GM23338 (cell line): ENCODE data around the gene MEGF6.

Experiments used
- EZH2 ChIP-seq: fragments of 200-600 bp; sonication (generic); IDR thresholded peaks from one replicate; pipeline ENCODE4 v1.8.0; 2017; ENCODE audit warnings: antibody characterized with exemption, mild to moderate bottlenecking, low read depth; ENCODE audit not compliant: unreplicated experiment
- EZH2phosphoT487 ChIP-seq: fragments of 200-600 bp; sonication (generic); IDR thresholded peaks from one replicate; pipeline ENCODE4 v1.8.1; 2018; ENCODE audit warnings: antibody characterized with exemption; ENCODE audit not compliant: unreplicated experiment
- JUNB ChIP-seq: IDR thresholded peaks from one replicate; pipeline ENCODE4 v1.6.1; 2016; ENCODE audit warnings: antibody characterized with exemption; ENCODE audit not compliant: unreplicated experiment
- NANOG ChIP-seq: IDR thresholded peaks from 2 replicates; pipeline ENCODE4 v1.6.1; 2016; ENCODE audit warnings: antibody characterized with exemption, borderline replicate concordance
- POLR2AphosphoS5 ChIP-seq: IDR thresholded peaks from 2 replicates; pipeline ENCODE4 v1.6.1; 2016; ENCODE audit warnings: antibody characterized with exemption, low read depth
- STAT1 ChIP-seq: IDR thresholded peaks from one replicate; pipeline ENCODE4 v1.6.1; 2016; ENCODE audit warnings: antibody characterized with exemption; ENCODE audit not compliant: unreplicated experiment
- ZNF331 ChIP-seq: fragments of 250-450 bp; sonication (Bioruptor Pico); IDR thresholded peaks from 2 replicates; pipeline ENCODE4 v1.5.0; 2020; ENCODE audit warnings: low read depth, mild to moderate bottlenecking, moderate library complexity
- TF ChIP-seq, protein P1 (sequence below), 2 experiments: fragments of 200-600 bp in 1 of 2; sonication (generic) in 1 of 2; conservative IDR thresholded peaks; 2 replicates each; pipeline versions ENCODE4 v1.5.1 to v1.6.1; 2016 to 2017; ENCODE audit warnings: antibody characterized with exemption in 2 of 2, low read depth in 2 of 2, mild to moderate bottlenecking in 2 of 2, moderate library complexity in 1 of 2
- TF ChIP-seq, protein P2 (sequence below): IDR thresholded peaks from one replicate; pipeline ENCODE4 v1.6.1; 2018; ENCODE audit warnings: antibody characterized with exemption; ENCODE audit not compliant: unreplicated experiment
- TF ChIP-seq, protein P3 (sequence below): IDR thresholded peaks from 2 replicates; pipeline ENCODE4 v1.6.1; 2016; ENCODE audit warnings: antibody characterized with exemption

DNA sequence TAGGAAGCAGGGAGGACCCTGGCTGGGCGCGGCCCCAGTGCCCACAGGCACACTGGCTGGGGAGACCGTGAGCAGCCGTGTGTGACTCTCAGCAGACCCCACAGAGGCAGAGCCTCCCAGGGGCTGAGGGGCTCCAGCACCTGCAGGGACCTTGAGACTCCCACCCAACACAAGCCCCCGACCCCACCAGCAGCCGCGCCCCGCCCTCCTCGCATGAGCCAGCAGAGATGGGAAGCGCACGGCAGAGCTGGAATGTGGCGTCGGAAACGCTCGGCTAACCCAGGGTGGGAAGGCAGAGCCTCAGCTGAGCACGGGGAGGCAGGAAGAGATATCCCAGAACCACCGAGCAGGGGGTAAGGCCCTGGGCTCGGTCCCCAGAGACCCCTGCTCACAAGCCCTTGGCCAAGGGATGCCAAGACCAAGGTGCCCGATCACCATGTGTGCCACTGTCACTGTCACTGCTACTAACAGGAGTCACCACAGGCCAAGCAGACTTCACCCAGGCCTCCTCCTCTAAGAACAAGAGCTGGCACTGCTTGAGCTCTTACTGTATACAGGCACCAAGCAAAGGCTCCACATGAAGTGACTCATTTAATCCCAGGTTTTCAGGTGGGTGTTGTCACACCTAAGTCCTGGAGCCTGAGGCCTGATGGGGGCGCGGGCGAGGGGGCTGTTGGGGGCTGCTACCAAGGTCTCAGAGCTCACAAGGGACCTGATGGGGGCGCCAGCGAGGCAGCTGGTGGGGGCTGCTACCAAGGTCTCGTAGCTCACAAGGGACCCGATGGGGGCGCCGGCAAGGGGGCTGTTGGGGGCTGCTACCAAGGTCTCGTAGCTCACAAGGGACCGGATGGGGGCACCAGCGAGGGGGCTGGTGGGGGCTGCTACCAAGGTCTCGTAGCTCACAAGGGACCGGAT lies 20.1 kb downstream of the MEGF6 start:
- no peak for TF ChIP-seq POLR2AphosphoS5
- TF ChIP-seq, protein P1, sequence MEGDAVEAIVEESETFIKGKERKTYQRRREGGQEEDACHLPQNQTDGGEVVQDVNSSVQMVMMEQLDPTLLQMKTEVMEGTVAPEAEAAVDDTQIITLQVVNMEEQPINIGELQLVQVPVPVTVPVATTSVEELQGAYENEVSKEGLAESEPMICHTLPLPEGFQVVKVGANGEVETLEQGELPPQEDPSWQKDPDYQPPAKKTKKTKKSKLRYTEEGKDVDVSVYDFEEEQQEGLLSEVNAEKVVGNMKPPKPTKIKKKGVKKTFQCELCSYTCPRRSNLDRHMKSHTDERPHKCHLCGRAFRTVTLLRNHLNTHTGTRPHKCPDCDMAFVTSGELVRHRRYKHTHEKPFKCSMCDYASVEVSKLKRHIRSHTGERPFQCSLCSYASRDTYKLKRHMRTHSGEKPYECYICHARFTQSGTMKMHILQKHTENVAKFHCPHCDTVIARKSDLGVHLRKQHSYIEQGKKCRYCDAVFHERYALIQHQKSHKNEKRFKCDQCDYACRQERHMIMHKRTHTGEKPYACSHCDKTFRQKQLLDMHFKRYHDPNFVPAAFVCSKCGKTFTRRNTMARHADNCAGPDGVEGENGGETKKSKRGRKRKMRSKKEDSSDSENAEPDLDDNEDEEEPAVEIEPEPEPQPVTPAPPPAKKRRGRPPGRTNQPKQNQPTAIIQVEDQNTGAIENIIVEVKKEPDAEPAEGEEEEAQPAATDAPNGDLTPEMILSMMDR (conservative IDR thresholded peaks at IDR 0.05; ENCODE audit: low read depth in 2 of 2) = peak; percentile 41 to 65
- no peak for TF ChIP-seq EZH2phosphoT487
- TF ChIP-seq NANOG = no peak
- TF ChIP-seq EZH2 = no peak
- TF ChIP-seq STAT1 = no peak
- TF ChIP-seq, protein P2, sequence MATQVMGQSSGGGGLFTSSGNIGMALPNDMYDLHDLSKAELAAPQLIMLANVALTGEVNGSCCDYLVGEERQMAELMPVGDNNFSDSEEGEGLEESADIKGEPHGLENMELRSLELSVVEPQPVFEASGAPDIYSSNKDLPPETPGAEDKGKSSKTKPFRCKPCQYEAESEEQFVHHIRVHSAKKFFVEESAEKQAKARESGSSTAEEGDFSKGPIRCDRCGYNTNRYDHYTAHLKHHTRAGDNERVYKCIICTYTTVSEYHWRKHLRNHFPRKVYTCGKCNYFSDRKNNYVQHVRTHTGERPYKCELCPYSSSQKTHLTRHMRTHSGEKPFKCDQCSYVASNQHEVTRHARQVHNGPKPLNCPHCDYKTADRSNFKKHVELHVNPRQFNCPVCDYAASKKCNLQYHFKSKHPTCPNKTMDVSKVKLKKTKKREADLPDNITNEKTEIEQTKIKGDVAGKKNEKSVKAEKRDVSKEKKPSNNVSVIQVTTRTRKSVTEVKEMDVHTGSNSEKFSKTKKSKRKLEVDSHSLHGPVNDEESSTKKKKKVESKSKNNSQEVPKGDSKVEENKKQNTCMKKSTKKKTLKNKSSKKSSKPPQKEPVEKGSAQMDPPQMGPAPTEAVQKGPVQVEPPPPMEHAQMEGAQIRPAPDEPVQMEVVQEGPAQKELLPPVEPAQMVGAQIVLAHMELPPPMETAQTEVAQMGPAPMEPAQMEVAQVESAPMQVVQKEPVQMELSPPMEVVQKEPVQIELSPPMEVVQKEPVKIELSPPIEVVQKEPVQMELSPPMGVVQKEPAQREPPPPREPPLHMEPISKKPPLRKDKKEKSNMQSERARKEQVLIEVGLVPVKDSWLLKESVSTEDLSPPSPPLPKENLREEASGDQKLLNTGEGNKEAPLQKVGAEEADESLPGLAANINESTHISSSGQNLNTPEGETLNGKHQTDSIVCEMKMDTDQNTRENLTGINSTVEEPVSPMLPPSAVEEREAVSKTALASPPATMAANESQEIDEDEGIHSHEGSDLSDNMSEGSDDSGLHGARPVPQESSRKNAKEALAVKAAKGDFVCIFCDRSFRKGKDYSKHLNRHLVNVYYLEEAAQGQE = no peak
- TF ChIP-seq ZNF331 (CRISPR knock-in tag) = no peak
- TF ChIP-seq, protein P3, sequence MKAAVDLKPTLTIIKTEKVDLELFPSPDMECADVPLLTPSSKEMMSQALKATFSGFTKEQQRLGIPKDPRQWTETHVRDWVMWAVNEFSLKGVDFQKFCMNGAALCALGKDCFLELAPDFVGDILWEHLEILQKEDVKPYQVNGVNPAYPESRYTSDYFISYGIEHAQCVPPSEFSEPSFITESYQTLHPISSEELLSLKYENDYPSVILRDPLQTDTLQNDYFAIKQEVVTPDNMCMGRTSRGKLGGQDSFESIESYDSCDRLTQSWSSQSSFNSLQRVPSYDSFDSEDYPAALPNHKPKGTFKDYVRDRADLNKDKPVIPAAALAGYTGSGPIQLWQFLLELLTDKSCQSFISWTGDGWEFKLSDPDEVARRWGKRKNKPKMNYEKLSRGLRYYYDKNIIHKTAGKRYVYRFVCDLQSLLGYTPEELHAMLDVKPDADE = no peak
- TF ChIP-seq JUNB = no peak
